Ishikawa (cell line): ENCODE results near the gene AUTS2.

Experiments
- CREB1 ChIP-seq: IDR thresholded peaks from 2 replicates; pipeline ENCODE4 v1.6.1; 2012; ENCODE audit warnings: low read depth
- EGR1 ChIP-seq: IDR thresholded peaks from 2 replicates; pipeline ENCODE4 v1.6.1; 2012
- TAF1 ChIP-seq: IDR thresholded peaks from 2 replicates; pipeline ENCODE4 v1.6.1; 2012; ENCODE audit warnings: low read depth, mild to moderate bottlenecking
- TCF12 ChIP-seq: IDR thresholded peaks from 2 replicates; pipeline ENCODE4 v1.6.1; 2012; ENCODE audit warnings: low read depth
- USF1 ChIP-seq: IDR thresholded peaks from 2 replicates; pipeline ENCODE4 v1.6.1; 2012

GRCh38 chr7:70699271-70699670 lies 1101.0 kb downstream of the AUTS2 start:
- TF ChIP-seq USF1 (no peak), TAF1 (no peak), CREB1 (no peak), TCF12 (no peak), EGR1 (no peak)
